GM19324 (cell line): ENCODE results near the gene RFK.
A peak's percentile ranks its signal among the peaks of the same experiment; 100 is the strongest.
"Not testable (repeated sequence)": the region's sequence is repeated elsewhere in the genome, so short reads cannot be mapped to it uniquely, and the experiment has no call there.

ENCODE experiments used
- ATAC-seq: cut with Tn5 transposase; IDR thresholded peaks from one replicate; pipeline ENCODE4 v1.9.1; 2021; ENCODE audit warnings: mild to moderate bottlenecking, moderate library complexity; ENCODE audit not compliant: unreplicated experiment, low FRiP score

RFK gene

DNA sequence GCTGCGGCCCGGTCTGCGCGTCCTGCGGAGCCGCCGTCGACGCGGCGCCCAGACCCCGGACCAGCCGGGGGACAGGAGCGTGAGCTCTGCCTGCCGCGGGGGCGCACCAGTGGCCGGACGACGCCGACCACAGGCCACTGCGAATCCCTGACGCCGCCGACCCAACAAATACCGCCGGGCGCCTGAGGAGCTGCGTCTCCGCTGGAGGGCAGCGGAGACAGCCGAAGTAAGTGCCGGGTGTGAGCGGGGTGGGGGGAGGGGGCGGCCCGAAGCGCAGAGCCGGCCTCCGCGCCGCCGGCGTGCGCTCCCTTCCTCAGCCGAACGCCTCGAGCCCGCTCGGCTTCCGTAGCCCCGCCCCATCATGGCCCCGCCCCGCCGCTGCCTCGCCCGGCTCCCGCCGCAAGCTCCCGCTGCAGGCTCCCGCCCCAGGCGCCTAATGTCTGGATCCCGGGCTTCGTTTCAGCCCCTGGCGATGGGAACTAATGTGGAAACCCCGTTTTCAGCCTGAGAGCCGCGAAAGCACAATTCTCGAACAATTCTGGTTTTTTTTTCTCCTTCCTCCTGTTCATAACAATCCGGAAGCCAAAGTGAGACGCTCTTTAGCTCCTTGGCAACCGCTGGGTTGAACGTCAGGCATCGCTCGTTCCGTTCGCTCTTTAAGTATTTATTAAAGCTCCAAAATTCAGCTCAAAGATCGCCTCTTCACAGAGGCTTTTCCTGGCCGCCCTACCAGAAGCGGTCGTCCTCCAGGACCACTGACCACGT lies at the start of gene RFK:
RFK (minus strand) TSS at position 232 of the 765 bp plus-strand sequence. CDS start 255 bp downstream, outside the sequence.
- ATAC-seq, result peak; percentile 86

DNA sequence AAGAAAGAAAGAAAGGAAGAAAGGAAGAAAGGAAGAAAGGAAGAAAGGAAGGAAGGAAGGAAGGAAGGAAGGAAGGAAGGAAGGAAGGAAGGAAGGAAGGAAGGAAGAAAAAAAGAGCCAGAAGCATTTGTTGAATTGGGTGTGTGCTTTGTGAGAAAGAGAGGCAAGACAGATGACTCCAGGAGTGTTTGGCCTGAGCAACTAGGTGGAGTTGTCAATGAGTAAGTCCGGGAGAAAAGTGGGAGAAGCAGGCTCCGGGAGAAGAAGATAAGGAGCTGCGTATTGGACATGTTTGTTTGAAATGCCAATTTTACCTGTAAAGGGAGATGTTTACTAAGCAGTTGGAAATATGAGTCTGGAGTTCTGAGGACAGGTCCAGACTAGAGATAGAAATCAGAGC lies 49.7 kb upstream of the RFK start:
- ATAC-seq, result no peak

- no peak for ATAC-seq
Observed at GRCh38 chr9:76441551-76442322, 47.5 kb upstream of the RFK start.

DNA sequence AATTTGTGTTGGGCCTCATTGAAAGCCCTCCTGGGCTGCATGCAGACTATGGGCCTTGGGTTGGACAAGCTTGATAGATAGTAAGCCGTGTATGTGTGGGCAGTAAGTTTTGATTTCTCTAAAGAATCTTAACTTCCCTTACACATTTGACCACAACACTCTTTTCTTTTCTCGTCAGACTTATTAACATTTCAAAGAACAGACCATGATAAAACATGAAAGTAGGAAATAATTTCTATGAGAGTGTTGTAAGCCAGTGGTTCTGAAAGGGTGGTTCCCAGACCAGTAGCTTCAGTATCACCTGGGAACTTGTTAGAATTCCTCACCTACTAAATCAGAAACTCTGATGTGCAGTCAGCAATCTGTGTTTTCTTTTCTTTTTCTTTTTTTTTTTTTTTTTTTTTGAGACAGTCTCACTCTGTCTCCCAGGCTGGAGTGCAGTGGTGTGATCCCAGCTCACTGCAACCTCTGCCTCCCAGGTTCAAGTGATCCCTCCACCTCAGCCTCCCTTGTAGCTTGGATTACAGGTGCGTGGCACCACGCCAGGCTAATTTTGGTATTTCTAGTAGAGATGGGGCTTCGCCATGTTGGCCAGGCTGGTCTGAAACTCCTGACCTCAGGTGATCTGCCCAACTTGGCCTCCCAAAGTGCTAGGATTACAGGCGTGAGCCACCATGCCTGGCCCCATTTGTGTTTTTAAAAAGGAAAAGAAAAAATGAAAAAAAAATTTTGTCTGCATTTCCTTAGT lies 44.8 kb upstream of the RFK start:
- no peak for ATAC-seq

DNA sequence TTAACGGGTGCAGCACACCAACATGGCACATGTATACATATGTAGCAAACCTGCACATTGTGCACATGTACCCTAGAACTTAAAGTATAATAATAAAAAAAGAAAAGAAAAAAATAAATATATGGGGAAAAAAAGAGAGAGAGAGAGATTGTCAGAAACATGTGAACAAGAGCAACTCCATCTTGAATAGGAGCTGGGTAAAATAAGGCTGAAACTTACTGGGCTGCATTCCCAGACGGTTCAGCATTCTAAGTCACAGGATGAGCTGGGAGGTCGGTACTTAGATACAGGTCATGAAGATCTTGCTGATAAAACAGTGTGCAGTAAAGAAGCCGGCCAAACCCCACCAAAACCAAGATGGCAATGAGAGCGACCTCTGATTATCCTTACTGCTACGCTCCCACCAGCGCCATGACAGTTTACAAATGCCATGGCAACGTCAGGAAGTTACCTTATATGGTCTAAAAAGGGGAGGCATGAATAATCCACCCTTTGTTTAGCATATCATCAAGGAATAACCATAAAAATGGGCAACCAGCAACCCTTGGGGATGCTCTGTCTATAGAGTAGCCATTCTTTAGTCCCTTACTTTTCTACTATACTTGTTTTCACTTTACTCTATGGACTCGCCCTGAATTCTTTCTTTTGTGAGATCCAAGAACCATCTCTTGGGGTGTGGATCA lies 42.9 kb upstream of the RFK start:
- ATAC-seq, result not testable (repeated sequence)

DNA sequence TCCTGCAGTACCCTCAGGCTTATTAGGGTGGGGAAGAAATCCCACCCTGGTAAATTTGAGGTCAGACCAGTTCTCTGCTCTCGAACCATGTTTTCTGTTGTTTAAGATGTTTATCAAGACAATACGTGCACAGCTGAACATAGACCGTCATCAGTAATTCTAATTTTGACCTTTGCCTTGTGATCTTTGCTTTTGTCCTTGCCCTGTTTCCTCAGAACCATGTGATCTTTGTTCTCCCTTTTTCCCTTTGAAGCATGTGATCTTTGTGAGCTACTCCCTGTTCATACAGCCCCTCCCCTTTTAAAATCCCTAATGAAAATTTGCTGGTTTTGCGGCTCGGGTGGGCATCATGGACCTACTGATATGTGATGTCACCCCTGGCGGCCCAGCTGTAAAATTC lies 40.7 kb upstream of the RFK start:
- not testable (repeated sequence) for ATAC-seq

DNA sequence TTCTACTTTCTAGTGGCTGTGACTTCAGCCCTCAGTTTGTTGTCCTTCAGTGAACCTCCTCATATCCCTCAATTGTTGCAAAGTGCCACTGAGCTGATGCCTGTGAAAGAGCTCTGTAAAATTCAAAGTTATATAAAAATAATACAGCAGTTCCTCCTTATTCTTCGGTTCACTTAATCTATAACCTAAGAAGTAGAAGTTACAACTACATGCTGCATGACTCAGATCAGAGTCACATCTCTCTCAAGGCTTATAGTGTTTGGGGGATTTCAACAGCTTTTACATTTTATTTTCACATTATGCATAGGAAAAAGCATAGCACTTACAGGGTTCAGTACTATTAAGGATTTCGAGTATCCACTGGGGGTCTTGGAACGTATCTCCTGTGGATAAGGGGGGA lies 39.6 kb upstream of the RFK start:
- ATAC-seq, result no peak

- ATAC-seq, result no peak
Observed at GRCh38 chr9:76433406-76433805, 39.2 kb upstream of the RFK start.

DNA sequence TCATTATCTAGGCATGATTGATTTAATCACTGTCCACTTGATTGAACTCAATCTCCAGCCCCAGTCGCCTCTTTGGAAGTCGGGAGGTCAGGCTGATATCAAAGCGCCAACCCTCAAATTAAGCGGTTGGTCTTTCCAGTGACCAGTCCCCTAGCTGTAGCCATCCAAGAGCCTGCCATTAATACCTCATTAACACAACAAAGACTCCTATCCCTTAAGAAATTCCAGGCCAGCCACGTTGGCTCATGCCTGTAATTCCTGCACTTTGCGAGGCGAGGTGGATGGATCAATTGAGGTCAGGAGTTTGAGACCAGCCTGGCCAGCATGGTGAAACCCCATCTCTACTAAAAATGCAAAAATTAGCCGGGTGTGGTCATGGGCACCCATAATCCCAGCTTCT lies 37.4 kb upstream of the RFK start:
- ATAC-seq, result no peak

GRCh38 chr9:76426807-76427419 lies 32.7 kb upstream of the RFK start:
- ATAC-seq, result no peak

- ATAC-seq, result no peak
Observed at GRCh38 chr9:76425677-76426453, 31.6 kb upstream of the RFK start.

DNA sequence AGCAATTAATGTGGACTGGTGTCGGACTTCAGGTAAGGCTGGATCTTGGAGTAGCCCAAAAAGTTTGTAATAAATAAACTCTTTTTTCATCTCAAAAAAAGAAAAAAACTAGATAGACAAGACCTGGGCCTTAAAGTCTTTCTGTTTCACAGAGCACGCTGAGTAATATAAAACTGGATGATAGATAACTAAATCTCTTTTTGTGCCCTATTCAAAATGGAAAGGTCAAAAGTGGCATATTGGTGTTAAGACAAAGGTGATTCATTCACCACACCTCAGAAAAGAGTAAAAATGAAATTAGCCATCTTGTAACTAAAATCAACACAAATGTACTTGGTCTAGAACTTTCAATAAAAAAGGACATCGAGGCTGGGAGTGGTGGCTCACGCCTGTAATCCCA lies 30.3 kb upstream of the RFK start:
- no peak for ATAC-seq

GRCh38 chr9:76423216-76424177 lies 29.3 kb upstream of the RFK start:
- ATAC-seq, result no peak

- ATAC-seq, result peak; percentile 56
Observed at GRCh38 chr9:76419782-76420380, 25.7 kb upstream of the RFK start.

DNA sequence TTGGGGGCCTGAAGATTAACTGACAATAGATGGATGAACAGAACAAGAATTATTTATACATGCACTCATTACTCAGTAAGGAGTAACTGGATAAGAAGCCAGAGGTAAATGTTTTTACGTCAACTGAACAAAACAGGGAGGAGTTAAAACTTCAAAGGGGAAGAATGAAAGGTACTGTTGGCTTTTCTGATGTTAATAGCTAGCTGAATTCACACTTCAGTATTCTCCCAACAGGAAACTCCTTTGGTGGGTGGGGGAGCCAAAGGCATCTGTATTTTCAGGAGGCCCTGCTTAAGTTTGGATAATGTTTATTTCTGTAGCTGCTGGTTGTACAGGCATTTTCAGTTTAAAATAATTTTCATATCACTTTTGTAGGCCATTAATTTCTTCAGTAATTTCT lies 23.2 kb upstream of the RFK start:
- no peak for ATAC-seq

- ATAC-seq, result no peak
Observed at GRCh38 chr9:76415731-76416130, 21.5 kb upstream of the RFK start.

DNA sequence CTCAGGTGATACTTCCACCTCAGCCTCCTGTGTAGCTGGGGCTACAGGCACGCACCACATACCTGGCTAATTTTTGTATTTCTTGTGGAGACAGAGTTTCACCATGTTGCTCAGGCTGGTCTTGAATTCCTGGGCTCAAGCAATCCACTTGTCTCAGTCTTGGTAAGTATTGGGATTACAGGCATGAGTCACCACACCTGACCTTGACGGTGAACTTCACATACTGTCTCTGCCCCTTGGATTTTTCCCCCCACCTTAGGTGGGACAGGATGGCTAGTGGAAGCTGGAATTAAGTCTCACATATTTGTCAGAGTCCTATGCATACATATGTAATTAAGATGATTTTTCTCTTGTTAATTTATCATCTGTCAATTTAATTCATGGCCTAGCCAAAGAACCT lies 20.9 kb upstream of the RFK start:
- no peak for ATAC-seq

GRCh38 chr9:76414661-76415060 lies 20.4 kb upstream of the RFK start:
- no peak for ATAC-seq
